SK-N-DZ (cell line): Measurements from ENCODE around the gene MKI67.

Experiments used
- DNase-seq: peaks from one replicate; pipeline ENCODE4 v3.0.0-alpha.2; 2015; ENCODE audit warnings: low spot score

The MKI67 gene

GRCh38 chr10:128052696-128053095 lies 73.5 kb downstream of the MKI67 start:
- DNase-seq, result no peak

GRCh38 chr10:128051548-128051947 lies 74.7 kb downstream of the MKI67 start:
- DNase-seq, result no peak

- no peak for DNase-seq
These were observed 75.3 kb downstream of the MKI67 start for GRCh38 chr10:128050936-128051335.

GRCh38 chr10:128050121-128050516 lies 76.1 kb downstream of the MKI67 start:
- no peak for DNase-seq

GRCh38 chr10:128049226-128050120 lies 76.8 kb downstream of the MKI67 start:
- no peak for DNase-seq

- DNase-seq, result no peak
These were observed 77.4 kb downstream of the MKI67 start for GRCh38 chr10:128048819-128049210.

GRCh38 chr10:128047991-128048818 lies 78.0 kb downstream of the MKI67 start:
- no peak for DNase-seq

- DNase-seq, result no peak
These were observed 78.9 kb downstream of the MKI67 start for GRCh38 chr10:128047351-128047750.

GRCh38 chr10:128046953-128047290 lies 79.3 kb downstream of the MKI67 start:
- DNase-seq, result no peak
